ENCODE results near the gene TMEM147. TPM values are rescaled to one million over a fixed set of nuclear protein-coding genes. Genes with fewer than 3 reads are reported as not detected.

Gene TMEM147
- total RNA-seq, 2 donors from 2014 or later: 59.4 to 67.9 TPM

GRCh38 chr19:35522745-35523327, 22.6 kb upstream of the TMEM147 start:
- Histone ChIP-seq H3K27me3 (no peaks in the 10 kb centered on the region), H3K36me3 (replicated peaks in 1 of 2; ENCODE audit: insufficient read depth in 1 of 2, low read depth in 2 of 2) (no peaks in the 10 kb centered on the region), H3K27ac (no peak overlapping the region), H3K4me1 (no peaks in the 10 kb centered on the region), H3K9me3 (no peaks in the 10 kb centered on the region), H3K4me3 (no peak overlapping the region)
- 73 to 74% methylated on average over 12 of the region's 12 CpGs for WGBS, 2 donors
- ATAC-seq: no peak
- TF ChIP-seq POLR2A (IDR thresholded peaks at IDR 0.05) (no peak), CTCF (IDR thresholded peaks at IDR 0.05) (no peak)
- no peak for DNase-seq
- intact Hi-C loops (cut with DNase I): no loop called here

- Histone ChIP-seq H3K4me3 (no peak overlapping the region), H3K36me3 (replicated peaks in 1 of 2; ENCODE audit: insufficient read depth in 1 of 2, low read depth in 2 of 2) (no peaks in the 10 kb centered on the region), H3K4me1 (no peaks in the 10 kb centered on the region), H3K27me3 (no peaks in the 10 kb centered on the region), H3K9me3 (no peaks in the 10 kb centered on the region), H3K27ac (no peak overlapping the region)
- TF ChIP-seq POLR2A (IDR thresholded peaks at IDR 0.05) (no peak), CTCF (IDR thresholded peaks at IDR 0.05) (no peak)
- DNase-seq: no peak
- ATAC-seq: no peak
- intact Hi-C loops (cut with DNase I): no loop called here
- 31 to 38% methylated on average over 10 to 11 of the region's 11 CpGs for WGBS, 2 donors
Measured at GRCh38 chr19:35524181-35524837, 21.1 kb upstream of the TMEM147 start.

GRCh38 chr19:35525873-35526272, 19.6 kb upstream of the TMEM147 start:
- Histone ChIP-seq H3K27ac (no peak overlapping the region), H3K9me3 (no peaks in the 10 kb centered on the region), H3K27me3 (no peaks in the 10 kb centered on the region), H3K4me3 (no peak overlapping the region), H3K4me1 (no peaks in the 10 kb centered on the region), H3K36me3 (replicated peaks in 1 of 2; ENCODE audit: insufficient read depth in 1 of 2, low read depth in 2 of 2) (no peaks in the 10 kb centered on the region)
- WGBS, 2 donors: 63 to 66% methylated on average over 3 to 4 of the region's 4 CpGs
- ATAC-seq: no peak
- no peak for DNase-seq
- intact Hi-C loops (cut with DNase I): no loop called here
- TF ChIP-seq CTCF (IDR thresholded peaks at IDR 0.05): no peak
- TF ChIP-seq POLR2A (IDR thresholded peaks at IDR 0.05): no peak

DNA sequence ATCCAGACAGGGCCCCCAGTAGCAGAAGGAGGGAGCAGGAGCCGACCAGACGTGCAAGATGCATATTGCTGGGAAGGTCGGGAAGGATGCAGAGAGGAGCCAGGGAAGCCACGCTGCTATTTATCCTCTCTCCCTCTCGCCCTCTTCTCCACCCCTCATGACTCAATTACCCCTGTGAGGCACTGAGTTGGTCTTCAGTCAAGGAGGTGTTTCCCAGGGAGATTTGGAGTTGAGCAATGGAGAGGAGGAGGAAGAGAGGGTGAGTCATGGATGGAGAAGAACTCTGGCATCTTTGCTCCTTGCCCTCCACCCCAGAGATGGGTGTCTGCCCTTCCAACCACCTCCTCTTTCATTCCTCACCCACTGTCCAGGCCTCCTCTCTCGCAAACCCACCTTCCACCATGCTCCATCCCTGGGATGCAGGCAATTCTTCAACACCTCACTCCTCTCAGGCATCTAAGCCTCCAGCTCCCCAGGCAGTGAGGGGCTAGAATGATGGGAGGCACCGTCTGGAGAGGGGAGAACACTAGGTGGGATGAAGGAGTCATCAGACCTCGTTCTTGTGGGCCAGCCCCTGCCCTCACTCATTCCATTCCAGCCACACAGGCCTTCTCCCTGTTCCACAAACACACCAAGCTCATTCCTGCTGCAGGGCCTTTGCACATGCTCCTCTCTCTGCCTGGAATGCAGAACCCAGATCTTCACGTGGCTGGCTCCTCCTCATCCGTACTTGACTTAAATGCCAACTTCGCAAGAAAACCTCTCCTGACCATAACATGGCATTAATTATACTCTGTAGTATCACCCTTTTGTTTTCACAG, 17.0 kb upstream of the TMEM147 start, which contains the start of gene SBSN:
SBSN (minus strand) TSS at position 94 of the 821 bp plus-strand sequence; CDS start at position 64, 30 bp downstream.
- no peak within 1 kb of the TSS for H3K4me3 ChIP-seq
- DNase-seq: no peak
- 60% methylated on average over 11 of the region's 11 CpGs for WGBS, 2 donors
- no peaks in the 10 kb centered on the region for H3K9me3 ChIP-seq
- no peaks in the 10 kb centered on the region for H3K36me3 ChIP-seq (replicated peaks in 1 of 2; ENCODE audit: insufficient read depth in 1 of 2, low read depth in 2 of 2)
- no peak for ATAC-seq
- TF ChIP-seq POLR2A (IDR thresholded peaks at IDR 0.05) (no peak), CTCF (IDR thresholded peaks at IDR 0.05) (no peak)
- intact Hi-C loops (cut with DNase I): no loop called here
- peaks cover under 1% of the 10 kb centered on the region for H3K4me1 ChIP-seq
- H3K27ac ChIP-seq: no peak within 1 kb of the TSS
- no peaks in the 10 kb centered on the region for H3K27me3 ChIP-seq
